HepG2 (cell line): Measurements from ENCODE around the gene TRPC1. TPM values are rescaled to one million over a fixed set of nuclear protein-coding genes. Genes with fewer than 3 reads are reported as not detected.

Source experiments
- ERF ChIP-seq: IDR thresholded peaks from 2 replicates; pipeline ENCODE4 v1.6.1; 2018; ENCODE audit warnings: missing biosample characterization, missing genetic modification reagents
- FOXP4 ChIP-seq: sonication (generic); formaldehyde crosslinking; IDR thresholded peaks from 2 replicates; pipeline ENCODE4 v1.4.0; 2020; ENCODE audit warnings: missing genetic modification reagents
- MED1 ChIP-seq: sonication (generic); formaldehyde crosslinking; IDR thresholded peaks from 2 replicates; pipeline ENCODE4 v1.4.0; 2020; ENCODE audit warnings: missing genetic modification reagents
- RAD21 ChIP-seq: fragments of 450-650 bp; formaldehyde crosslinking; IDR thresholded peaks from 2 replicates; pipeline ENCODE4 v1.5.0; 2020; ENCODE audit warnings: mild to moderate bottlenecking
- SOX6 ChIP-seq, 2 experiments: fragments of 450-650 bp in 1 of 2; sonication (generic) in 1 of 2; formaldehyde crosslinking in 1 of 2; IDR thresholded peaks; 2 replicates each; pipeline versions ENCODE4 v1.4.0 to v1.6.1; 2017 to 2020; ENCODE audit warnings: antibody characterized with exemption in 1 of 2, mild to moderate bottlenecking in 1 of 2, missing genetic modification reagents in 1 of 2
- TRIM24 ChIP-seq: sonication (generic); formaldehyde crosslinking; IDR thresholded peaks from 2 replicates; pipeline ENCODE4 v1.8.0; 2022; ENCODE audit warnings: mild to moderate bottlenecking, missing genetic modification reagents
- ZBTB43 ChIP-seq: sonication (generic); formaldehyde crosslinking; conservative IDR thresholded peaks from 2 replicates; pipeline ENCODE4 v1.4.0; 2020; ENCODE audit warnings: missing genetic modification reagents
- ZNF282 ChIP-seq: fragments of 450-650 bp; IDR thresholded peaks from 2 replicates; pipeline ENCODE4 v1.6.1; 2018; ENCODE audit not compliant: partially characterized antibody
- ZNF317 ChIP-seq: sonication (generic); formaldehyde crosslinking; IDR thresholded peaks from 2 replicates; pipeline ENCODE4 v1.5.0; 2020; ENCODE audit warnings: mild to moderate bottlenecking, missing genetic modification reagents
- ZNF850 ChIP-seq: sonication (generic); formaldehyde crosslinking; conservative IDR thresholded peaks from 2 replicates; pipeline ENCODE4 v1.9.0; 2021; ENCODE audit warnings: mild to moderate bottlenecking, missing genetic modification reagents
- polyA plus RNA-seq, 8 experiments: library from polyadenylated mRNA; depleted of rRNA in 3 of 8; stranded (reverse) in 7 of 8; unstranded in 1 of 8; fragments of >200 nt; fragmentation: Illumina TruSeq in 4 of 8; extraction: Trizol in 4 of 8; gene quantifications; 2 replicates each; pipeline versions ENCODE4 v1.2.1 to v1.2.3, GENCODE V29; 2011 to 2016; ENCODE audit warnings: low read depth in 4 of 8, missing spikeins in 1 of 8, mixed read lengths in 1 of 8; ENCODE audit not compliant: insufficient read depth in 1 of 8
- total RNA-seq, 5 experiments: library from RNA; depleted of rRNA; stranded (reverse); fragments of >200 nt; fragmentation: Illumina TruSeq; extraction: Trizol; gene quantifications; 2 replicates each; pipeline ENCODE4 v1.2.3, GENCODE V29; 2016; ENCODE audit warnings: low read depth in 1 of 5
- TF ChIP-seq, protein P1 (sequence below): sonication (generic); formaldehyde crosslinking; IDR thresholded peaks from 2 replicates; pipeline ENCODE4 v1.4.0; 2020; ENCODE audit warnings: missing genetic modification reagents
- TF ChIP-seq, protein P2 (sequence below): sonication (generic); formaldehyde crosslinking; IDR thresholded peaks from 2 replicates; pipeline ENCODE4 v1.9.0; 2021; ENCODE audit warnings: missing genetic modification reagents, mild to moderate bottlenecking, borderline replicate concordance
- TF ChIP-seq, protein P3 (sequence below): sonication (generic); formaldehyde crosslinking; IDR thresholded peaks from 2 replicates; pipeline ENCODE4 v1.4.0; 2020; ENCODE audit warnings: missing genetic modification reagents
- TF ChIP-seq, protein P4 (sequence below): sonication (generic); formaldehyde crosslinking; IDR thresholded peaks from 2 replicates; pipeline ENCODE4 v1.4.0; 2020; ENCODE audit warnings: missing genetic modification reagents, borderline replicate concordance

The TRPC1 gene
- total and polyA plus RNA-seq, 2 of the 13 experiments (the other 11 are each of a cell fraction or from before 2014, with no cell fraction given) = 10.8 to 13.1 TPM

DNA sequence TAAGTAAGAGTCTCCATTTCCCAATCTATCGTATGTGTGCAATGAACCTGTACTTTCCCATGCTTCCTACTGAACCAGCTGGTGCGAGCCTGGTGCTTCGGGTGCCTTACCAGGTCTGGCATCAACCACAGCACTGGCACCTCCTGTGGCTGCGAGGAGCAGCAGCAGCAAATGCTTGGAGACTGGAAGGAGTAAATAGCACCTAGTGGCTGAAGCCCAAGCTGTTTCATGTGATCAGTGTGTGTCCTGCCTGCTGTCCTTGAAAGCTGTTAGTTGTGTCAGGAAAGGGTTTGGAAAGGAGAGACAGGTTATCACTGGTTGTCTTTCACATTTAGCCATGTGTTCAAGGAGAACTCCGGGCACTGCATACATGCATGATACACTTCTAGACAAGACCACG, 133.2 kb downstream of the TRPC1 start (continued):
- TF ChIP-seq, protein P1, sequence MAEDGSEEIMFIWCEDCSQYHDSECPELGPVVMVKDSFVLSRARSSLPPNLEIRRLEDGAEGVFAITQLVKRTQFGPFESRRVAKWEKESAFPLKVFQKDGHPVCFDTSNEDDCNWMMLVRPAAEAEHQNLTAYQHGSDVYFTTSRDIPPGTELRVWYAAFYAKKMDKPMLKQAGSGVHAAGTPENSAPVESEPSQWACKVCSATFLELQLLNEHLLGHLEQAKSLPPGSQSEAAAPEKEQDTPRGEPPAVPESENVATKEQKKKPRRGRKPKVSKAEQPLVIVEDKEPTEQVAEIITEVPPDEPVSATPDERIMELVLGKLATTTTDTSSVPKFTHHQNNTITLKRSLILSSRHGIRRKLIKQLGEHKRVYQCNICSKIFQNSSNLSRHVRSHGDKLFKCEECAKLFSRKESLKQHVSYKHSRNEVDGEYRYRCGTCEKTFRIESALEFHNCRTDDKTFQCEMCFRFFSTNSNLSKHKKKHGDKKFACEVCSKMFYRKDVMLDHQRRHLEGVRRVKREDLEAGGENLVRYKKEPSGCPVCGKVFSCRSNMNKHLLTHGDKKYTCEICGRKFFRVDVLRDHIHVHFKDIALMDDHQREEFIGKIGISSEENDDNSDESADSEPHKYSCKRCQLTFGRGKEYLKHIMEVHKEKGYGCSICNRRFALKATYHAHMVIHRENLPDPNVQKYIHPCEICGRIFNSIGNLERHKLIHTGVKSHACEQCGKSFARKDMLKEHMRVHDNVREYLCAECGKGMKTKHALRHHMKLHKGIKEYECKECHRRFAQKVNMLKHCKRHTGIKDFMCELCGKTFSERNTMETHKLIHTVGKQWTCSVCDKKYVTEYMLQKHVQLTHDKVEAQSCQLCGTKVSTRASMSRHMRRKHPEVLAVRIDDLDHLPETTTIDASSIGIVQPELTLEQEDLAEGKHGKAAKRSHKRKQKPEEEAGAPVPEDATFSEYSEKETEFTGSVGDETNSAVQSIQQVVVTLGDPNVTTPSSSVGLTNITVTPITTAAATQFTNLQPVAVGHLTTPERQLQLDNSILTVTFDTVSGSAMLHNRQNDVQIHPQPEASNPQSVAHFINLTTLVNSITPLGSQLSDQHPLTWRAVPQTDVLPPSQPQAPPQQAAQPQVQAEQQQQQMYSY (CRISPR knock-in tag) = no peak
- TF ChIP-seq, protein P2, sequence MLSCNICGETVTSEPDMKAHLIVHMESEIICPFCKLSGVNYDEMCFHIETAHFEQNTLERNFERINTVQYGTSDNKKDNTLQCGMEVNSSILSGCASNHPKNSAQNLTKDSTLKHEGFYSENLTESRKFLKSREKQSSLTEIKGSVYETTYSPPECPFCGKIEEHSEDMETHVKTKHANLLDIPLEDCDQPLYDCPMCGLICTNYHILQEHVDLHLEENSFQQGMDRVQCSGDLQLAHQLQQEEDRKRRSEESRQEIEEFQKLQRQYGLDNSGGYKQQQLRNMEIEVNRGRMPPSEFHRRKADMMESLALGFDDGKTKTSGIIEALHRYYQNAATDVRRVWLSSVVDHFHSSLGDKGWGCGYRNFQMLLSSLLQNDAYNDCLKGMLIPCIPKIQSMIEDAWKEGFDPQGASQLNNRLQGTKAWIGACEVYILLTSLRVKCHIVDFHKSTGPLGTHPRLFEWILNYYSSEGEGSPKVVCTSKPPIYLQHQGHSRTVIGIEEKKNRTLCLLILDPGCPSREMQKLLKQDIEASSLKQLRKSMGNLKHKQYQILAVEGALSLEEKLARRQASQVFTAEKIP (CRISPR knock-in tag) = no peak
- TF ChIP-seq ERF (CRISPR knock-in tag) (peak; percentile 40; the same call in 1 of the 2 replicates), ZBTB43 (CRISPR knock-in tag) (peak; percentile 71; the same call in 1 of the 2 replicates), RAD21 (peak; percentile 72), SOX6 (IDR thresholded peaks at IDR 0.05) (no peak), SOX6 (CRISPR knock-in tag; IDR thresholded peaks at IDR 0.05) (peak; percentile 54), ZNF282 (no peak), TRIM24 (no peak), ZNF317 (CRISPR knock-in tag) (peak; percentile 57; the same call in 1 of the 2 replicates), MED1 (peak; percentile 82), FOXP4 (CRISPR knock-in tag) (peak; percentile 46; the same call in 1 of the 2 replicates), ZNF850 (no peak)
- TF ChIP-seq, protein P3, sequence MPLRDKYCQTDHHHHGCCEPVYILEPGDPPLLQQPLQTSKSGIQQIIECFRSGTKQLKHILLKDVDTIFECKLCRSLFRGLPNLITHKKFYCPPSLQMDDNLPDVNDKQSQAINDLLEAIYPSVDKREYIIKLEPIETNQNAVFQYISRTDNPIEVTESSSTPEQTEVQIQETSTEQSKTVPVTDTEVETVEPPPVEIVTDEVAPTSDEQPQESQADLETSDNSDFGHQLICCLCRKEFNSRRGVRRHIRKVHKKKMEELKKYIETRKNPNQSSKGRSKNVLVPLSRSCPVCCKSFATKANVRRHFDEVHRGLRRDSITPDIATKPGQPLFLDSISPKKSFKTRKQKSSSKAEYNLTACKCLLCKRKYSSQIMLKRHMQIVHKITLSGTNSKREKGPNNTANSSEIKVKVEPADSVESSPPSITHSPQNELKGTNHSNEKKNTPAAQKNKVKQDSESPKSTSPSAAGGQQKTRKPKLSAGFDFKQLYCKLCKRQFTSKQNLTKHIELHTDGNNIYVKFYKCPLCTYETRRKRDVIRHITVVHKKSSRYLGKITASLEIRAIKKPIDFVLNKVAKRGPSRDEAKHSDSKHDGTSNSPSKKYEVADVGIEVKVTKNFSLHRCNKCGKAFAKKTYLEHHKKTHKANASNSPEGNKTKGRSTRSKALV = 0 out of 2 replicates have a peak, but pooled peaks have one; percentile 62
- TF ChIP-seq, protein P4, sequence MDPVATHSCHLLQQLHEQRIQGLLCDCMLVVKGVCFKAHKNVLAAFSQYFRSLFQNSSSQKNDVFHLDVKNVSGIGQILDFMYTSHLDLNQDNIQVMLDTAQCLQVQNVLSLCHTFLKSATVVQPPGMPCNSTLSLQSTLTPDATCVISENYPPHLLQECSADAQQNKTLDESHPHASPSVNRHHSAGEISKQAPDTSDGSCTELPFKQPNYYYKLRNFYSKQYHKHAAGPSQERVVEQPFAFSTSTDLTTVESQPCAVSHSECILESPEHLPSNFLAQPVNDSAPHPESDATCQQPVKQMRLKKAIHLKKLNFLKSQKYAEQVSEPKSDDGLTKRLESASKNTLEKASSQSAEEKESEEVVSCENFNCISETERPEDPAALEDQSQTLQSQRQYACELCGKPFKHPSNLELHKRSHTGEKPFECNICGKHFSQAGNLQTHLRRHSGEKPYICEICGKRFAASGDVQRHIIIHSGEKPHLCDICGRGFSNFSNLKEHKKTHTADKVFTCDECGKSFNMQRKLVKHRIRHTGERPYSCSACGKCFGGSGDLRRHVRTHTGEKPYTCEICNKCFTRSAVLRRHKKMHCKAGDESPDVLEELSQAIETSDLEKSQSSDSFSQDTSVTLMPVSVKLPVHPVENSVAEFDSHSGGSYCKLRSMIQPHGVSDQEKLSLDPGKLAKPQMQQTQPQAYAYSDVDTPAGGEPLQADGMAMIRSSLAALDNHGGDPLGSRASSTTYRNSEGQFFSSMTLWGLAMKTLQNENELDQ (CRISPR knock-in tag) = no peak
